ENCODE data around the gene ZMIZ2. TPM values are rescaled to one million over a fixed set of nuclear protein-coding genes. Genes with fewer than 3 reads are reported as not detected.

ZMIZ2 gene
- total RNA-seq, 2 donors from 2014 or later: 85.6 to 98.2 TPM

- Mint-ChIP-seq H3K36me3 (ENCODE audit: low read depth) (no peaks in the 10 kb centered on the region), H3K27ac (no peak overlapping the region), H3K9me3 (no peaks in the 10 kb centered on the region), H3K27me3 (ENCODE audit: insufficient read depth) (no peaks in the 10 kb centered on the region), H3K4me3 (no peak overlapping the region), H3K4me1 (peaks cover 4% of the 10 kb centered on the region)
- H3K9ac ChIP-seq (ENCODE audit: extremely low read depth, low read length, poor library complexity, severe bottlenecking): no peak overlapping the region
- WGBS, 2 experiments (ENCODE audit: insufficient coverage in 1 of 2, insufficient read length in 1 of 2): 92 to 94% methylated on average over 2 of the region's 2 CpGs
- H3K36me3 ChIP-seq (ENCODE audit: control insufficient read depth, insufficient read depth, low read length): no peaks in the 10 kb centered on the region
- no peaks in the 10 kb centered on the region for H3K4me1 ChIP-seq (ENCODE audit: control insufficient read depth, insufficient read depth, low read length)
- TF ChIP-seq CTCF (conservative IDR thresholded peaks at IDR 0.05): no peak
- H3K27ac ChIP-seq (ENCODE audit: low read depth, low read length): no peak overlapping the region
- H3K9me3 ChIP-seq (ENCODE audit: control insufficient read depth, low read length): no peaks in the 10 kb centered on the region
- H3K27me3 ChIP-seq (ENCODE audit: control insufficient read depth, insufficient read depth, low read length, poor library complexity, severe bottlenecking): no peaks in the 10 kb centered on the region
- no peak overlapping the region for H3K4me3 ChIP-seq (ENCODE audit: low read length)
- DNase-seq: no peak
Observed at GRCh38 chr7:44814919-44815318, 66.3 kb downstream of the ZMIZ2 start.

- peaks cover 4% of the 10 kb centered on the region for H3K4me1 Mint-ChIP-seq
Observed at GRCh38 chr7:44819292-44819691, 70.6 kb downstream of the ZMIZ2 start.

More at GRCh38 chr7:44819292-44819691, 70.6 kb downstream of the ZMIZ2 start:
- WGBS, 2 experiments (ENCODE audit: insufficient coverage in 1 of 2, insufficient read length in 1 of 2): 93% methylated on average over 2 of the region's 2 CpGs; no CpG with 5 or more reads in 1 of the 2 experiments
- Histone ChIP-seq H3K36me3 (ENCODE audit: control insufficient read depth, insufficient read depth, low read length) (no peaks in the 10 kb centered on the region), H3K27ac (ENCODE audit: low read depth, low read length) (no peak overlapping the region), H3K9me3 (ENCODE audit: control insufficient read depth, low read length) (no peaks in the 10 kb centered on the region), H3K9ac (ENCODE audit: extremely low read depth, low read length, poor library complexity, severe bottlenecking) (no peak overlapping the region), H3K27me3 (ENCODE audit: control insufficient read depth, insufficient read depth, low read length, poor library complexity, severe bottlenecking) (no peaks in the 10 kb centered on the region), H3K4me3 (ENCODE audit: low read length) (no peak overlapping the region), H3K4me1 (ENCODE audit: control insufficient read depth, insufficient read depth, low read length) (no peaks in the 10 kb centered on the region)
- peak overlapping the region; percentile 35 for H3K27ac Mint-ChIP-seq
- DNase-seq: no peak
- no peak overlapping the region for H3K4me3 Mint-ChIP-seq
- H3K36me3 Mint-ChIP-seq (ENCODE audit: low read depth): peaks cover 4% of the 10 kb centered on the region
- TF ChIP-seq CTCF (conservative IDR thresholded peaks at IDR 0.05): no peak
- no peaks in the 10 kb centered on the region for H3K9me3 Mint-ChIP-seq
- no peaks in the 10 kb centered on the region for H3K27me3 Mint-ChIP-seq (ENCODE audit: insufficient read depth)

Other genes with a start within 250 kb of the ZMIZ2 start
- 1 to 10 TPM; 2.7 to 3.1 TPM for gene NPC1L1, start 207.5 kb upstream of the ZMIZ2 start, total RNA-seq
- gene DDX56, start 174.9 kb upstream of the ZMIZ2 start, total RNA-seq: 10 to 100 TPM; 73.6 to 79.2 TPM
- gene TMED4, start 166.6 kb upstream of the ZMIZ2 start, total RNA-seq: 100 to 1,000 TPM in 1 of 2 donors, 10 to 100 TPM in 1; 75.4 to 109 TPM
- 10 to 100 TPM; 82.5 to 96.0 TPM for gene OGDH, start 142.2 kb upstream of the ZMIZ2 start, total RNA-seq
- gene PPIA, start 47.8 kb downstream of the ZMIZ2 start, total RNA-seq: 1,000 to 10,000 TPM; 1,857 to 1,899 TPM
- gene H2AZ2, start 99.2 kb downstream of the ZMIZ2 start, total RNA-seq: 100 to 1,000 TPM; 179 to 201 TPM
- 10 to 100 TPM; 24.7 to 29.8 TPM for gene PURB, start 136.7 kb downstream of the ZMIZ2 start, total RNA-seq
- under 1 TPM; 0.11 to 0.33 TPM for gene MYO1G, start 230.2 kb downstream of the ZMIZ2 start, total RNA-seq